ENCODE measurements around the gene DNAJC27. TPM values are rescaled to one million over a fixed set of nuclear protein-coding genes. Genes with fewer than 3 reads are reported as not detected.

The DNAJC27 gene
- total RNA-seq, 1 experiment from 2014 or later: 2.0 TPM

Other genes with a start within 250 kb of the DNAJC27 start
- 35.8 and 68.6 TPM in 2 replicates for gene PTRHD1, start 178.6 kb downstream of the DNAJC27 start, total RNA-seq (2014; rRNA removed)
- 41.4 and 68.5 TPM in 2 replicates for gene CENPO, start 178.5 kb downstream of the DNAJC27 start, total RNA-seq (2014; rRNA removed)
- 52.0 and 70.3 TPM in 2 replicates for gene ADCY3, start 51.7 kb downstream of the DNAJC27 start, total RNA-seq (2014; rRNA removed)
- 4.6 and 7.9 TPM in 2 replicates for gene EFR3B, start 70.1 kb upstream of the DNAJC27 start, total RNA-seq (2014; rRNA removed)
- not detected in 2 replicates for gene POMC, start 196.6 kb upstream of the DNAJC27 start, total RNA-seq (2014; rRNA removed)

Data from PC-3 (cell line).